K562 (cell line): Measurements from ENCODE around the gene TAF10. TPM values are rescaled to one million over a fixed set of nuclear protein-coding genes. Genes with fewer than 3 reads are reported as not detected.

ENCODE experiments used
- ATAC-seq: fragments of 200-7000 bp; cut with Tn5 transposase; 3 replicates; pipeline ENCODE4 v1.9.1; 2020; ENCODE audit warnings: moderate library complexity
- BruUV-seq: library from RNA; stranded (reverse); fragments of 400-500 nt; replicated peaks from 2 replicates; lab custom pipeline; 2021; lab: Mats Ljungman, UMichigan
- CTCF ChIA-PET: fragments of 300-600 bp; formaldehyde crosslinking; extraction: SDS; loops from one replicate; lab custom pipeline; 2021; ENCODE audit warnings: low intra/inter-chr PET ratio; lab: Yijun Ruan, JAX
- POLR2A ChIA-PET: fragments of 300-600, 350-650 bp; sonication (Branson Sonifier 250); formaldehyde crosslinking; extraction: SDS; loops from one replicate; lab custom pipeline; 2021; ENCODE audit warnings: antibody characterized with exemption, inconsistent platforms; lab: Yijun Ruan, JAX
- DNase-seq, 4 experiments: peaks; one replicate each; pipeline versions ENCODE4 v3.0.0 to v3.0.0-alpha.2; 2011 to 2018; ENCODE audit warnings: low spot score in 3 of 4, mixed read lengths in 3 of 4; ENCODE audit errors: extremely low read depth in 1 of 4
- FAIRE-seq: peaks from 2 replicates; lab custom pipeline; 2011; peaks lifted over from hg19 to GRCh38; lab: Jason Lieb, UNC
- H2AFZ ChIP-seq: 2 replicates; pipeline ENCODE4 v1.6.0; 2011; ENCODE audit warnings: low read depth, low read length, control low read depth, inconsistent platforms
- H3K27ac ChIP-seq: fragments of 200-600 bp; 3 replicates; pipeline ENCODE4 v1.8.0; 2011; ENCODE audit warnings: low read depth, mild to moderate bottlenecking, control low read depth, inconsistent platforms, low read length, moderate library complexity, mixed read lengths; ENCODE audit errors: extremely low read depth
- H3K27me3 ChIP-seq, 2 experiments: fragments of 300-600 bp in 1 of 2; 2 replicates in 1 of 2; 3 replicates in 1 of 2; pipeline versions ENCODE4 v1.6.0 to v1.8.0; 2011; ENCODE audit warnings: inconsistent platforms in 2 of 2, low read length in 2 of 2, mild to moderate bottlenecking in 1 of 2, mixed read lengths in 1 of 2, moderate library complexity in 1 of 2; ENCODE audit not compliant: control insufficient read depth in 2 of 2, insufficient read depth in 2 of 2
- H3K36me3 ChIP-seq: fragments of 300-600 bp; 3 replicates; pipeline ENCODE4 v1.8.0; 2011; ENCODE audit warnings: mild to moderate bottlenecking, low read length, inconsistent platforms; ENCODE audit not compliant: control insufficient read depth, insufficient read depth
- H3K4me1 ChIP-seq, 2 experiments: fragments of 200-600 bp in 1 of 2; replicated peaks in 1 of 2; 2 replicates in 1 of 2; 3 replicates in 1 of 2; pipeline versions ENCODE4 v1.5.1 to v1.8.0; 2011; ENCODE audit warnings: inconsistent platforms in 2 of 2, low read length in 2 of 2, mild to moderate bottlenecking in 1 of 2, mixed read lengths in 1 of 2, moderate library complexity in 1 of 2; ENCODE audit not compliant: control insufficient read depth in 2 of 2, insufficient read depth in 2 of 2
- H3K4me2 ChIP-seq: 2 replicates; pipeline ENCODE4 v1.6.1; 2011; ENCODE audit warnings: low read length, control low read depth, inconsistent platforms, mixed read lengths; ENCODE audit not compliant: insufficient read depth
- H3K4me3 ChIP-seq: fragments of 200-600 bp; sonication (generic), shearing (Covaris generic); 2 replicates; pipeline ENCODE4 v1.5.1; 2016; ENCODE audit warnings: control low read depth, inconsistent platforms
- H3K79me2 ChIP-seq: fragments of 200-600 bp; 3 replicates; pipeline ENCODE4 v1.8.0; 2011; ENCODE audit warnings: low read length, inconsistent platforms; ENCODE audit not compliant: control insufficient read depth, insufficient read depth
- H3K9ac ChIP-seq, 2 experiments: 2 replicates each; pipeline versions ENCODE4 v1.6.0 to v1.6.1; 2011; ENCODE audit warnings: low read depth in 2 of 2, low read length in 2 of 2, control low read depth in 1 of 2, inconsistent platforms in 1 of 2, mild to moderate bottlenecking in 1 of 2, mixed read lengths in 1 of 2; ENCODE audit not compliant: insufficient read depth in 1 of 2
- H3K9me1 ChIP-seq: one replicate; pipeline ENCODE4 v1.6.0; 2011; ENCODE audit warnings: inconsistent platforms, mild to moderate bottlenecking, low read length, moderate library complexity; ENCODE audit not compliant: control insufficient read depth, insufficient read depth
- H3K9me3 ChIP-seq: replicated peaks from 2 replicates; pipeline ENCODE4 v1.5.1; 2011; ENCODE audit warnings: low read depth, low read length, inconsistent platforms; ENCODE audit not compliant: control insufficient read depth, insufficient read depth
- H4K20me1 ChIP-seq: replicated peaks from 2 replicates; pipeline ENCODE4 v1.6.1; 2011; ENCODE audit warnings: low read length, inconsistent platforms, mixed read lengths; ENCODE audit not compliant: control insufficient read depth, insufficient read depth
- ERF ChIP-seq: fragments of 450-650 bp; formaldehyde crosslinking; IDR thresholded peaks from 2 replicates; pipeline ENCODE4 v1.4.0; 2020; ENCODE audit warnings: mild to moderate bottlenecking, mixed read lengths
- MNT ChIP-seq, 2 experiments: fragments of 450-650 bp; conservative IDR thresholded peaks; 2 replicates each; pipeline ENCODE4 v1.6.1; 2017; ENCODE audit warnings: mild to moderate bottlenecking in 2 of 2, moderate library complexity in 2 of 2
- PRDM10 ChIP-seq: fragments of 450-650 bp; IDR thresholded peaks from 2 replicates; pipeline ENCODE4 v1.6.1; 2018; ENCODE audit not compliant: partially characterized antibody
- STAT5B ChIP-seq: fragments of 250-450 bp; sonication (Bioruptor Pico); IDR thresholded peaks from 2 replicates; pipeline ENCODE4 v1.8.0; 2021; ENCODE audit warnings: mild to moderate bottlenecking, inconsistent platforms
- TCF3 ChIP-seq: sonication (generic); formaldehyde crosslinking; IDR thresholded peaks from 2 replicates; pipeline ENCODE4 v1.4.0; 2020; ENCODE audit warnings: mild to moderate bottlenecking, missing genetic modification reagents
- ZFP30 ChIP-seq: fragments of 250-450 bp; sonication (Bioruptor Pico); IDR thresholded peaks from 2 replicates; pipeline ENCODE4 v1.8.0; 2022; ENCODE audit warnings: moderate library complexity, mild to moderate bottlenecking, inconsistent platforms, borderline replicate concordance
- WGBS: fragments of 100-300 bp; shearing (Covaris generic); methylation state at CpG from one replicate; pipeline ENCODE4 v1.1.6; 2016; ENCODE audit warnings: low coverage, mixed read lengths; ENCODE audit not compliant: insufficient coverage; ENCODE audit errors: missing lambda C conversion rate; 5-methylcytosine and 5-hydroxymethylcytosine counted together
- in situ Hi-C: fragments of 300-500 bp; cut with MboI; formaldehyde crosslinking; loops from 4 replicates; pipeline ENCODE4 v1.15.0; 2018; ENCODE audit warnings: inconsistent platforms, mixed read lengths
- intact Hi-C: fragments of 100-400 bp; cut with micrococcal nuclease; formaldehyde crosslinking; loops from 2 replicates; pipeline ENCODE4 v1.14.2; 2022
- polyA plus RNA-seq, 8 experiments: library from polyadenylated mRNA; depleted of rRNA in 4 of 8; stranded (reverse) in 5 of 8; unstranded in 3 of 8; fragments of >200 nt; fragmentation: Nextera tagmentation in 2 of 8; fragmentation: Illumina TruSeq in 1 of 8; extraction: Ambion mirVana in 2 of 8; extraction: Trizol in 1 of 8; gene quantifications; 2 replicates each; pipeline versions ENCODE4 v1.2.1 to v1.2.3, GENCODE V29; 2011 to 2014; ENCODE audit warnings: inconsistent platforms in 1 of 8, missing spikeins in 1 of 8
- total RNA-seq, 7 experiments: library from RNA; depleted of rRNA in 6 of 7; stranded (reverse); fragments of >200 nt in 6 of 7; fragmentation: Illumina TruSeq in 2 of 7; extraction: Trizol in 2 of 7; gene quantifications; 2 replicates each; pipeline versions ENCODE4 v1.2.1 to v1.2.3, GENCODE V29; 2011 to 2021; ENCODE audit warnings: low replicate concordance in 1 of 7

Gene TAF10
- total and polyA plus RNA-seq, 9 of the 15 experiments (the other 6 are each of a cell fraction or from before 2014, with no cell fraction given): 19.5 to 197 (median 121) TPM

- Histone ChIP-seq H3K4me1 (peaks cover 8 to 38% of the 10 kb centered on the region in 2 experiments), H3K36me3 (peaks cover 3% of the 10 kb centered on the region; the same call in 1 of the 3 replicates), H2AFZ (no peak overlapping the region), H3K9ac (peak overlapping the region in 1 of 2 experiments; percentile 44; a peak in 2 of 4 replicates), H3K4me2 (no peak overlapping the region), H4K20me1 (no peaks in the 10 kb centered on the region), H3K79me2 (peaks cover 8% of the 10 kb centered on the region), H3K4me3 (no peak overlapping the region), H3K27ac (no peak overlapping the region), H3K27me3 (peaks cover 0 to 25% of the 10 kb centered on the region in 2 experiments; a peak in 3 of 5 replicates), H3K9me1 (no peaks in the 10 kb centered on the region), H3K9me3 (no peaks in the 10 kb centered on the region)
- WGBS: 44% methylated on average over 14 of the region's 16 CpGs
- in situ Hi-C loops (loop anchor here (5.0 kb wide), 1 partner anchor 61 kb away; the partner anchor contains the start of gene MRPL17), intact Hi-C loops (no loop called here)
- FAIRE-seq (no peak), ATAC-seq (no peak), DNase-seq (no peak)
- POLR2A ChIA-PET: interaction anchor here (0.6 to 2.3 kb wide), 5 partner anchors 9 to 233 kb away, joined by 3 to 12 read pairs (median 3); partner anchors contain the start of gene TAF10
- CTCF ChIA-PET: no interaction called here
- no TSS peak for BruUV-seq
- TF ChIP-seq ZFP30 (CRISPR knock-in tag): no peak
- TF ChIP-seq PRDM10: no peak
- no peak for TF ChIP-seq MNT (conservative IDR thresholded peaks at IDR 0.05)
- TF ChIP-seq ERF: no peak
- no peak for TF ChIP-seq TCF3 (CRISPR knock-in tag)
- no peak for TF ChIP-seq STAT5B (CRISPR knock-in tag)
Measured at GRCh38 chr11:6621711-6622211, 9.7 kb upstream of the TAF10 start.
